SIG-M5 treated with dmso at 0.1 percent for 504 hours (cell line): Measurements from ENCODE around the gene KLRC3.
A peak's percentile ranks its signal among the peaks of the same experiment; 100 is the strongest.
"Not testable (repeated sequence)": the region's sequence is repeated elsewhere in the genome, so short reads cannot be mapped to it uniquely, and the experiment has no call there.

Experiments used
- DNase-seq: peaks from one replicate; lab custom pipeline; 2025; ENCODE audit not compliant: unreplicated experiment; lab: John Stamatoyannopoulos, UW

Gene KLRC3

GRCh38 chr12:10420334-10420733 lies at the start of gene KLRC3:
TSS of gene KLRC3 (minus strand) at chr12:10420595. CDS start at chr12:10420550, 45 bp downstream.
- DNase-seq = not testable (repeated sequence)

GRCh38 chr12:10469701-10470100 lies 49.3 kb upstream of the KLRC3 start:
- DNase-seq = no peak

- DNase-seq = no peak
Measured at GRCh38 chr12:10466311-10466710, 45.9 kb upstream of the KLRC3 start.

- DNase-seq = no peak
Measured at GRCh38 chr12:10457760-10458159, 37.4 kb upstream of the KLRC3 start.

GRCh38 chr12:10456856-10457255 lies 36.5 kb upstream of the KLRC3 start:
- no peak for DNase-seq

GRCh38 chr12:10455766-10456165 lies 35.4 kb upstream of the KLRC3 start:
- DNase-seq = no peak

- no peak for DNase-seq
Measured at GRCh38 chr12:10454531-10454930, 34.1 kb upstream of the KLRC3 start.

- no peak for DNase-seq
Measured at GRCh38 chr12:10453156-10453555, 32.8 kb upstream of the KLRC3 start, which contains the start of gene KLRC1. TSS of gene KLRC1 (minus strand) at chr12:10453377. CDS start at chr12:10451156, 2,221 bp downstream.

- DNase-seq = no peak
Measured at GRCh38 chr12:10448236-10448635, 27.8 kb upstream of the KLRC3 start.

- peak; percentile 58 for DNase-seq
Measured at GRCh38 chr12:10446052-10446451, 25.7 kb upstream of the KLRC3 start.

GRCh38 chr12:10441144-10441543 lies 20.7 kb upstream of the KLRC3 start:
- not testable (repeated sequence) for DNase-seq

- DNase-seq = not testable (repeated sequence)
Measured at GRCh38 chr12:10439608-10440274, 19.3 kb upstream of the KLRC3 start.

GRCh38 chr12:10437601-10438000 lies 17.2 kb upstream of the KLRC3 start:
- not testable (repeated sequence) for DNase-seq

GRCh38 chr12:10435816-10436215 lies 15.4 kb upstream of the KLRC3 start, which contains the start of gene KLRC2:
TSS of gene KLRC2 (minus strand) at chr12:10436010. CDS start at chr12:10435986, 24 bp downstream.
- peak; percentile 32 for DNase-seq

GRCh38 chr12:10430623-10431022 lies 10.2 kb upstream of the KLRC3 start:
- not testable (repeated sequence) for DNase-seq

- DNase-seq = not testable (repeated sequence)
Measured at GRCh38 chr12:10425938-10426337, 5.5 kb upstream of the KLRC3 start.

- DNase-seq = not testable (repeated sequence)
Measured at GRCh38 chr12:10424260-10424899, 4.0 kb upstream of the KLRC3 start.

- DNase-seq = not testable (repeated sequence)
Measured at GRCh38 chr12:10422159-10422558, 1.8 kb upstream of the KLRC3 start.

GRCh38 chr12:10409392-10409791 lies 11.0 kb downstream of the KLRC3 start, which contains the start of gene KLRC4:
TSS of gene KLRC4 (minus strand) at chr12:10409757. CDS start at chr12:10409575, 182 bp downstream.
- DNase-seq = peak; percentile 76

GRCh38 chr12:10408842-10409241 lies 11.6 kb downstream of the KLRC3 start:
- no peak for DNase-seq

GRCh38 chr12:10406725-10407124 lies 13.7 kb downstream of the KLRC3 start:
- DNase-seq = peak; percentile 81

GRCh38 chr12:10405294-10405693 lies 15.1 kb downstream of the KLRC3 start:
- no peak for DNase-seq
